C4-2B (cell line): Measurements from ENCODE around the gene PIAS1.

ENCODE experiments used
- H3K27ac ChIP-seq: fragments of 450-650 bp; 2 replicates; pipeline ENCODE4 v1.5.1; 2017
- CTCF ChIP-seq: fragments of 450-650 bp; conservative IDR thresholded peaks from 2 replicates; pipeline ENCODE4 v1.5.1; 2017; ENCODE audit warnings: mild to moderate bottlenecking
- ZFX ChIP-seq: fragments of 450-650 bp; IDR thresholded peaks from 2 replicates; pipeline ENCODE4 v1.6.1; 2017

Gene PIAS1

GRCh38 chr15:68191555-68191954 is 137.4 kb downstream of the PIAS1 start:
- no peak for TF ChIP-seq ZFX
- no peak for TF ChIP-seq CTCF
- no peak overlapping the region for H3K27ac ChIP-seq

GRCh38 chr15:68192117-68192516 is 138.0 kb downstream of the PIAS1 start:
- H3K27ac ChIP-seq: no peak overlapping the region
- TF ChIP-seq CTCF (no peak), ZFX (no peak)

GRCh38 chr15:68192804-68193486 is 138.8 kb downstream of the PIAS1 start:
- no peak for TF ChIP-seq CTCF
- no peak for TF ChIP-seq ZFX
- H3K27ac ChIP-seq: no peak overlapping the region

GRCh38 chr15:68195336-68196112 is 141.4 kb downstream of the PIAS1 start:
- H3K27ac ChIP-seq: no peak overlapping the region
- no peak for TF ChIP-seq ZFX
- no peak for TF ChIP-seq CTCF

- TF ChIP-seq ZFX (no peak), CTCF (no peak)
- no peak overlapping the region for H3K27ac ChIP-seq
Observed at GRCh38 chr15:68196445-68197169, 142.5 kb downstream of the PIAS1 start.

GRCh38 chr15:68197170-68197492 is 143.0 kb downstream of the PIAS1 start:
- no peak for TF ChIP-seq ZFX
- no peak for TF ChIP-seq CTCF
- H3K27ac ChIP-seq: no peak overlapping the region
